Liver (tissue), 9 donors: ENCODE results near the gene CITED4. TPM values are rescaled to one million over a fixed set of nuclear protein-coding genes. Genes with fewer than 3 reads are reported as not detected.

Experiments
- DNase-seq: peaks from one replicate; pipeline ENCODE4 v3.0.0-alpha.2; 2017; ENCODE audit warnings: low spot score
- H3K27ac ChIP-seq, 2 donors: one replicate each; pipeline ENCODE4 v1.7.0; 2013; ENCODE audit warnings: inconsistent platforms in 2 of 2, low read length in 2 of 2, control low read depth in 1 of 2, low read depth in 1 of 2, mild to moderate bottlenecking in 1 of 2
- H3K27me3 ChIP-seq, 4 donors: one replicate each; pipeline versions ENCODE4 v1.6.1 to v1.7.0; 2013; ENCODE audit warnings: low read length in 3 of 4, inconsistent platforms in 1 of 4, mild to moderate bottlenecking in 1 of 4, moderate library complexity in 1 of 4; ENCODE audit not compliant: control insufficient read depth in 4 of 4, insufficient read depth in 4 of 4
- H3K36me3 ChIP-seq, 4 donors: one replicate each; pipeline versions ENCODE4 v1.6.1 to v1.7.0; 2013; ENCODE audit warnings: low read length in 3 of 4, mild to moderate bottlenecking in 3 of 4, low read depth in 1 of 4, moderate library complexity in 1 of 4; ENCODE audit not compliant: control insufficient read depth in 4 of 4, insufficient read depth in 3 of 4
- H3K4me1 ChIP-seq, 4 donors: one replicate each; pipeline versions ENCODE4 v1.6.1 to v1.7.0; 2013; ENCODE audit warnings: low read length in 3 of 4, mild to moderate bottlenecking in 3 of 4, moderate library complexity in 1 of 4; ENCODE audit not compliant: control insufficient read depth in 4 of 4, insufficient read depth in 4 of 4
- H3K4me3 ChIP-seq, 3 donors: one replicate each; pipeline versions ENCODE4 v1.6.1 to v1.7.0; 2013; ENCODE audit warnings: low read length in 3 of 3, control low read depth in 1 of 3, low read depth in 1 of 3, mild to moderate bottlenecking in 1 of 3
- H3K9ac ChIP-seq, 2 donors: one replicate each; pipeline ENCODE4 v1.7.0; 2013; ENCODE audit warnings: low read length in 2 of 2, mild to moderate bottlenecking in 2 of 2, moderate library complexity in 2 of 2, control low read depth in 1 of 2, low read depth in 1 of 2
- H3K9me3 ChIP-seq, 4 donors: one replicate each; pipeline versions ENCODE4 v1.6.1 to v1.7.0; 2013; ENCODE audit warnings: low read length in 3 of 4; ENCODE audit not compliant: control insufficient read depth in 4 of 4
- ATF3 ChIP-seq: IDR thresholded peaks from 2 replicates; pipeline ENCODE4 v1.6.1; 2016; ENCODE audit warnings: antibody characterized with exemption
- CTCF ChIP-seq: fragments of 150-350 bp; IDR thresholded peaks from 2 replicates; pipeline ENCODE4 v1.5.1; 2017; ENCODE audit warnings: improper control_type of control experiment, low read depth, low read length; ENCODE audit not compliant: missing input control
- EGR1 ChIP-seq, 2 donors: IDR thresholded peaks; 2 replicates each; pipeline ENCODE4 v1.6.1; 2016 to 2018; ENCODE audit warnings: antibody characterized with exemption in 2 of 2, low read depth in 2 of 2
- FOXA1 ChIP-seq: IDR thresholded peaks from 2 replicates; pipeline ENCODE4 v1.6.1; 2016; ENCODE audit warnings: antibody characterized with exemption
- FOXA2 ChIP-seq: IDR thresholded peaks from 2 replicates; pipeline ENCODE4 v1.6.1; 2016; ENCODE audit warnings: antibody characterized with exemption
- GABPA ChIP-seq, 2 donors: IDR thresholded peaks in 1 of 2; conservative IDR thresholded peaks in 1 of 2; 2 replicates each; pipeline ENCODE4 v1.6.1; 2016; ENCODE audit warnings: antibody characterized with exemption in 2 of 2, mild to moderate bottlenecking in 1 of 2, moderate library complexity in 1 of 2
- HNF4A ChIP-seq, 2 donors: conservative IDR thresholded peaks; 2 replicates each; pipeline ENCODE4 v1.6.1; 2016; ENCODE audit warnings: antibody characterized with exemption in 2 of 2, mild to moderate bottlenecking in 2 of 2
- HNF4G ChIP-seq: IDR thresholded peaks from 2 replicates; pipeline ENCODE4 v1.6.1; 2016; ENCODE audit warnings: antibody characterized with exemption
- JUND ChIP-seq, 2 donors: IDR thresholded peaks; 2 replicates each; pipeline ENCODE4 v1.6.1; 2016; ENCODE audit warnings: antibody characterized with exemption in 2 of 2
- MAX ChIP-seq: IDR thresholded peaks from 2 replicates; pipeline ENCODE4 v1.6.1; 2016; ENCODE audit warnings: antibody characterized with exemption
- NR2F2 ChIP-seq: IDR thresholded peaks from 2 replicates; pipeline ENCODE4 v1.6.1; 2016; ENCODE audit warnings: antibody characterized with exemption
- RAD21 ChIP-seq, 2 donors: IDR thresholded peaks; 2 replicates each; pipeline ENCODE4 v1.6.1; 2016; ENCODE audit warnings: antibody characterized with exemption in 2 of 2, mild to moderate bottlenecking in 2 of 2
- REST ChIP-seq: IDR thresholded peaks from 2 replicates; pipeline ENCODE4 v1.6.1; 2016; ENCODE audit warnings: antibody characterized with exemption, mild to moderate bottlenecking
- RXRA ChIP-seq, 2 donors: IDR thresholded peaks; 2 replicates each; pipeline ENCODE4 v1.6.1; 2017 to 2018; ENCODE audit warnings: antibody characterized with exemption in 2 of 2, mild to moderate bottlenecking in 1 of 2
- SP1 ChIP-seq: IDR thresholded peaks from 2 replicates; pipeline ENCODE4 v1.6.1; 2018; ENCODE audit warnings: antibody characterized with exemption, mild to moderate bottlenecking
- TAF1 ChIP-seq: conservative IDR thresholded peaks from 2 replicates; pipeline ENCODE4 v1.6.1; 2016; ENCODE audit warnings: antibody characterized with exemption, mild to moderate bottlenecking
- YY1 ChIP-seq: IDR thresholded peaks from 2 replicates; pipeline ENCODE4 v1.6.1; 2016; ENCODE audit warnings: antibody characterized with exemption, mild to moderate bottlenecking
- ZBTB33 ChIP-seq: IDR thresholded peaks from 2 replicates; pipeline ENCODE4 v1.6.1; 2016; ENCODE audit warnings: antibody characterized with exemption
- WGBS: extraction: QIAGEN DNeasy Blood & Tissue Kit; methylation state at CpG from one replicate; pipeline ENCODE4 v1.1.7; 2013; 5-methylcytosine and 5-hydroxymethylcytosine counted together
- polyA plus RNA-seq, 2 donors: library from polyadenylated mRNA; stranded (reverse) in 1 of 2; unstranded in 1 of 2; fragments of 200-250 nt in 1 of 2; fragments of >200 nt in 1 of 2; fragmentation: Nextera tagmentation in 1 of 2; extraction: Ambion mirVana in 1 of 2; gene quantifications; one replicate each; pipeline versions ENCODE4 v1.2.1 to v1.2.3, GENCODE V29; 2013 to 2015
- total RNA-seq, 2 donors: library from RNA; depleted of rRNA; stranded (reverse); fragments of >200 nt; gene quantifications; one replicate each; pipeline ENCODE4 v1.2.3, GENCODE V29; 2014
- donor health status: healthy.
- donor health status: healthy.
- donor health status: healthy.
- donor health status: healthy.
- donor health status: healthy.

CITED4 gene
- total and polyA plus RNA-seq, 4 donors, result 1.4 to 9.9 (median 5.2) TPM

GRCh38 chr1:40873863-40874472 is 11.8 kb upstream of the CITED4 start (continued):
- no peak for TF ChIP-seq REST
- TF ChIP-seq TAF1, result no peak

- H3K9ac ChIP-seq, result no peak overlapping the region
- H3K27ac ChIP-seq, result no peak overlapping the region
- WGBS, result 94% methylated on average over 3 of the region's 3 CpGs
- TF ChIP-seq FOXA1, result no peak
- no peak for TF ChIP-seq RXRA (IDR thresholded peaks at IDR 0.05)
- no peak for TF ChIP-seq MAX
- TF ChIP-seq ZBTB33, result no peak
- TF ChIP-seq FOXA2, result no peak
- TF ChIP-seq GABPA (IDR thresholded peaks at IDR 0.05 in 1 of 2, conservative IDR thresholded peaks at IDR 0.05 in 1 of 2), result no peak
- TF ChIP-seq HNF4A (conservative IDR thresholded peaks at IDR 0.05), result no peak
- TF ChIP-seq NR2F2, result no peak
- no peak for TF ChIP-seq SP1
- TF ChIP-seq HNF4G, result no peak
- TF ChIP-seq TAF1, result no peak
- TF ChIP-seq YY1, result no peak
- no peak for TF ChIP-seq EGR1 (IDR thresholded peaks at IDR 0.05; ENCODE audit: low read depth in 2 of 2)
- no peak for TF ChIP-seq JUND (IDR thresholded peaks at IDR 0.05)
- no peak for TF ChIP-seq CTCF
- TF ChIP-seq ATF3, result no peak
- TF ChIP-seq RAD21 (IDR thresholded peaks at IDR 0.05), result no peak
- no peak for TF ChIP-seq REST
- H3K9me3 ChIP-seq, result peaks cover 0 to 2% (median 0%) of the 10 kb centered on the region in 4 donors
- no peaks in the 10 kb centered on the region for H3K36me3 ChIP-seq
- H3K4me1 ChIP-seq, result peaks cover 0 to 3% (median 0%) of the 10 kb centered on the region in 4 donors
- H3K27me3 ChIP-seq, result no peaks in the 10 kb centered on the region
- no peak for DNase-seq
- H3K4me3 ChIP-seq, result no peak overlapping the region
These were observed 10.1 kb upstream of the CITED4 start for GRCh38 chr1:40872276-40872675.
